DND-41 (cell line): ENCODE measurements around the gene PLP2.

Experiments used
- ATAC-seq: fragments of 200-7000 bp; cut with Tn5 transposase; 3 replicates; pipeline ENCODE4 v1.9.1; 2021; ENCODE audit warnings: low read depth; ENCODE audit not compliant: insufficient read depth
- DNase-seq: peaks from one replicate; pipeline ENCODE4 v3.0.0-alpha.2; 2020
- H2AFZ ChIP-seq: 2 replicates; pipeline ENCODE4 v1.6.0; 2012; ENCODE audit warnings: low read depth, low read length
- H3K27ac ChIP-seq: 2 replicates; pipeline ENCODE4 v1.5.1; 2012; ENCODE audit warnings: low read length, inconsistent platforms
- H3K27me3 ChIP-seq: fragments of 200-600 bp; sonication (generic); 2 replicates; pipeline ENCODE4 v1.6.0; 2012; ENCODE audit warnings: low read length, mild to moderate bottlenecking, inconsistent platforms; ENCODE audit not compliant: insufficient read depth, poor library complexity
- H3K36me3 ChIP-seq: 2 replicates; pipeline ENCODE4 v1.5.1; 2012; ENCODE audit warnings: low read length, inconsistent platforms; ENCODE audit not compliant: insufficient read depth
- H3K4me1 ChIP-seq: 2 replicates; pipeline ENCODE4 v1.5.1; 2012; ENCODE audit warnings: mild to moderate bottlenecking, low read length; ENCODE audit not compliant: insufficient read depth
- H3K4me2 ChIP-seq: 2 replicates; pipeline ENCODE4 v1.6.0; 2012; ENCODE audit warnings: mild to moderate bottlenecking, moderate library complexity, low read length, inconsistent platforms; ENCODE audit not compliant: insufficient read depth
- H3K4me3 ChIP-seq, 2 experiments: fragments of 200-600 bp in 1 of 2; shearing (Covaris generic) in 1 of 2; 2 replicates each; pipeline ENCODE4 v1.5.1; 2012 to 2016; ENCODE audit warnings: inconsistent platforms in 2 of 2, low read length in 2 of 2, mild to moderate bottlenecking in 2 of 2, low read depth in 1 of 2, moderate library complexity in 1 of 2
- H3K79me2 ChIP-seq: 2 replicates; pipeline ENCODE4 v1.6.0; 2012; ENCODE audit warnings: low read length, inconsistent platforms; ENCODE audit not compliant: insufficient read depth
- H3K9ac ChIP-seq: 2 replicates; pipeline ENCODE4 v1.6.0; 2012; ENCODE audit warnings: low read depth, mild to moderate bottlenecking, inconsistent platforms, low read length, moderate library complexity
- H3K9me3 ChIP-seq: 2 replicates; pipeline ENCODE4 v1.5.1; 2012; ENCODE audit warnings: low read length, moderate library complexity, mild to moderate bottlenecking, inconsistent platforms; ENCODE audit not compliant: insufficient read depth, severe bottlenecking
- H4K20me1 ChIP-seq: 2 replicates; pipeline ENCODE4 v1.6.0; 2012; ENCODE audit warnings: low read length; ENCODE audit not compliant: insufficient read depth
- CTCF ChIP-seq: IDR thresholded peaks from 2 replicates; pipeline ENCODE4 v1.5.1; 2012; ENCODE audit warnings: borderline replicate concordance, low read length, moderate library complexity, mild to moderate bottlenecking; ENCODE audit not compliant: poor library complexity, severe bottlenecking; ENCODE audit errors: extremely low read depth
- EZH2 ChIP-seq: IDR thresholded peaks from 3 replicates; pipeline ENCODE4 v1.6.1; 2012; ENCODE audit warnings: borderline replicate concordance, low read depth, mild to moderate bottlenecking, moderate library complexity, low read length, inconsistent platforms; ENCODE audit not compliant: severe bottlenecking

Gene PLP2

GRCh38 chrX:49208399-49208798 lies 36.7 kb downstream of the PLP2 start:
- Histone ChIP-seq H3K9me3 (no peaks in the 10 kb centered on the region), H2AFZ (no peak overlapping the region), H3K27me3 (no peaks in the 10 kb centered on the region), H3K36me3 (no peaks in the 10 kb centered on the region), H3K79me2 (no peaks in the 10 kb centered on the region), H3K9ac (no peak overlapping the region), H3K4me3 (no peak overlapping the region), H3K27ac (no peak overlapping the region), H4K20me1 (no peaks in the 10 kb centered on the region), H3K4me2 (no peak overlapping the region), H3K4me1 (no peaks in the 10 kb centered on the region)
- no peak for ATAC-seq
- DNase-seq = no peak
- no peak for TF ChIP-seq EZH2
- TF ChIP-seq CTCF = no peak

GRCh38 chrX:49209434-49210251 lies 37.9 kb downstream of the PLP2 start:
- no peak overlapping the region for H3K4me3 ChIP-seq
- H3K9ac ChIP-seq = no peak overlapping the region
- no peaks in the 10 kb centered on the region for H3K27me3 ChIP-seq
- no peak overlapping the region for H3K4me2 ChIP-seq
- H2AFZ ChIP-seq = no peak overlapping the region
- no peaks in the 10 kb centered on the region for H3K4me1 ChIP-seq
- H3K36me3 ChIP-seq = no peaks in the 10 kb centered on the region
- TF ChIP-seq EZH2 (no peak), CTCF (no peak)
- no peaks in the 10 kb centered on the region for H4K20me1 ChIP-seq
- DNase-seq (peak; percentile 31), ATAC-seq (peak; percentile 54; the same call in 2 of the 3 replicates)
- H3K27ac ChIP-seq = no peak overlapping the region
- H3K79me2 ChIP-seq = no peaks in the 10 kb centered on the region
- H3K9me3 ChIP-seq = no peaks in the 10 kb centered on the region

DNA sequence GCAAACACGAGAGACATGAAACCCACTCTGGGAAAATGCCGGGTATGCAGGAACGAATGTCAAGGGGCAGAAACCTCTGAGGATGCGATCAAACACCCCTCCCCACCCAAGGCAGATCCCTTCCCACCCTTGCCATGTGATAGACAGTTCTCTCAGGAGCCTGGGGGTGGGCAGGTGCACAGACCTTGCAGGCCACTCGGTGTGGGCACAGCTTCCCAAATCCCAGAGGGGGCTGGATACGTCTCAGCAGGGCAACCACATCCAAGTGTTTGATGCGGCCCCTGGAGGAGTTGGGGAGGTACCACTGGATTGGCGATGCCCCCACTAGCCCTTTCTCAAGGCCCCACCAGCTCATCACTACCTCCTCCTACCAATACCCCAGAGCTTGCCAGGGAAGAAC lies 38.7 kb downstream of the PLP2 start:
- H4K20me1 ChIP-seq = no peaks in the 10 kb centered on the region
- DNase-seq (no peak), ATAC-seq (no peak)
- no peaks in the 10 kb centered on the region for H3K4me1 ChIP-seq
- H2AFZ ChIP-seq = no peak overlapping the region
- no peak overlapping the region for H3K4me3 ChIP-seq
- H3K79me2 ChIP-seq = no peaks in the 10 kb centered on the region
- no peaks in the 10 kb centered on the region for H3K36me3 ChIP-seq
- H3K27ac ChIP-seq = no peak overlapping the region
- H3K4me2 ChIP-seq = no peak overlapping the region
- H3K9ac ChIP-seq = no peak overlapping the region
- no peaks in the 10 kb centered on the region for H3K9me3 ChIP-seq
- no peaks in the 10 kb centered on the region for H3K27me3 ChIP-seq
- TF ChIP-seq EZH2 = no peak
- TF ChIP-seq CTCF = no peak

- TF ChIP-seq EZH2 (no peak), CTCF (no peak)
- Histone ChIP-seq H3K27me3 (no peaks in the 10 kb centered on the region), H3K9ac (no peak overlapping the region), H4K20me1 (no peaks in the 10 kb centered on the region), H3K9me3 (no peaks in the 10 kb centered on the region), H3K79me2 (no peaks in the 10 kb centered on the region), H2AFZ (no peak overlapping the region), H3K4me1 (no peaks in the 10 kb centered on the region), H3K27ac (no peak overlapping the region), H3K4me3 (no peak overlapping the region), H3K36me3 (no peaks in the 10 kb centered on the region), H3K4me2 (no peak overlapping the region)
- DNase-seq (no peak), ATAC-seq (no peak)
Measured at GRCh38 chrX:49211074-49211473, 39.4 kb downstream of the PLP2 start.
